Measurements from ENCODE around the gene FILIP1L. TPM values are rescaled to one million over a fixed set of nuclear protein-coding genes. Genes with fewer than 3 reads are reported as not detected.

Gene FILIP1L
- total and polyA plus RNA-seq, 2 of the 4 experiments (the other 2 are of a cell fraction), result 11.5 to 19.9 TPM

DNA sequence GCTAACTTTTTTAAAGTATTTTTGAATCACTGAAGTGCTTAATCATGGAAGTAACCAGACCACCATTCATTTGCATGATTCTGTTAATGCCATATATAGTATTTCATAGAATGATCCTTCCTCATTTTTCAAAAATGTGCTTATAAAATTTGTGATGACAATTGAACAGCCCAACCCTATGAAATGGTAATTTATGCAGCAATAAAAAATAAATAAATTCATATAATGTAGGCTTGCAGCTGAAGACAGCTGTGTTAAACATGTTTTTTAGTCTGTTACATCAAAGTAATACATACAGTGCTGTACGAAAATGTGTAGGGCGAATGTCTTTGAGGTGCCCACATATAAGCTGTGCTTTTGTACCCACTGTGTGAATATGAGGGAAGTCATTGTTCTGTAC is 131.7 kb downstream of the FILIP1L start:
- in situ Hi-C loops (cut with MboI; ENCODE audit: low sequenced_read_pairs) (no loop called here), intact Hi-C loops (cut with micrococcal nuclease) (no loop called here), dilution Hi-C loops (cut with HindIII; ENCODE audit: low sequenced_read_pairs, unreplicated experiment) (no loop called here)
- Histone ChIP-seq H2AK9ac (replicated peaks; ENCODE audit: low read depth, low read length, poor library complexity) (no peak overlapping the region), H2AFZ (replicated peaks; ENCODE audit: low read length, poor library complexity) (no peak overlapping the region), H2BK120ac (ENCODE audit: low read depth, low read length) (no peak overlapping the region), H4K8ac (ENCODE audit: low read depth in 2 of 2, low read length in 2 of 2) (no peak overlapping the region), H3K18ac (ENCODE audit: low read depth, low read length) (no peak overlapping the region), H4K20me1 (ENCODE audit: insufficient read depth, low read length) (no peaks in the 10 kb centered on the region), H3K4me3 (ENCODE audit: insufficient read depth, low read depth, low read length) (no peak overlapping the region), H4K5ac (ENCODE audit: low read depth, low read length) (no peak overlapping the region), H2BK20ac (ENCODE audit: low read depth, low read length) (no peak overlapping the region), H3K9me1 (ENCODE audit: insufficient read depth, low read length) (no peaks in the 10 kb centered on the region), H2BK15ac (ENCODE audit: low read depth, low read length) (no peak overlapping the region), H3K4ac (ENCODE audit: low read depth, low read length) (no peak overlapping the region), H3K56ac (ENCODE audit: extremely low read depth, insufficient read depth, low read length) (no peak overlapping the region), H3K9me3 (ENCODE audit: control insufficient read depth, insufficient read depth, low read length) (0 out of 2 replicates have a peak, but pooled peaks cover 2% of the 10 kb centered on the region), H3K36me3 (ENCODE audit: control insufficient read depth, insufficient read depth, low read length) (no peaks in the 10 kb centered on the region), H3K27me3 (ENCODE audit: control insufficient read depth, insufficient read depth, low read length) (no peaks in the 10 kb centered on the region), H3K9ac (ENCODE audit: low read depth, low read length) (no peak overlapping the region), H3K4me1 (ENCODE audit: control insufficient read depth, insufficient read depth, low read length) (0 out of 2 replicates have a peak, but pooled peaks cover 2% of the 10 kb centered on the region), H3K79me1 (ENCODE audit: low read depth in 1 of 2, low read length in 2 of 2) (no peaks in the 10 kb centered on the region), H2BK5ac (ENCODE audit: low read depth, low read length, poor library complexity, severe bottlenecking) (no peak overlapping the region), H3K27ac (ENCODE audit: insufficient read depth, low read length) (no peak overlapping the region), H2AK5ac (ENCODE audit: low read depth, low read length) (no peak overlapping the region), H3K4me2 (ENCODE audit: low read depth, low read length) (no peak overlapping the region), H3K23ac (ENCODE audit: low read depth, low read length) (no peak overlapping the region), H3K14ac (replicated peaks; ENCODE audit: low read depth, low read length) (no peak overlapping the region), H4K91ac (ENCODE audit: insufficient read depth, low read depth, low read length) (no peak overlapping the region)
- WGBS, 2 experiments (ENCODE audit: extremely low coverage in 2 of 2, insufficient read length in 1 of 2), result no CpG with 5 or more reads among the region's 2 CpGs
- no peak for TF ChIP-seq FOS (IDR thresholded peaks at IDR 0.05; ENCODE audit: low read depth, low read length)
- TF ChIP-seq, protein P1, sequence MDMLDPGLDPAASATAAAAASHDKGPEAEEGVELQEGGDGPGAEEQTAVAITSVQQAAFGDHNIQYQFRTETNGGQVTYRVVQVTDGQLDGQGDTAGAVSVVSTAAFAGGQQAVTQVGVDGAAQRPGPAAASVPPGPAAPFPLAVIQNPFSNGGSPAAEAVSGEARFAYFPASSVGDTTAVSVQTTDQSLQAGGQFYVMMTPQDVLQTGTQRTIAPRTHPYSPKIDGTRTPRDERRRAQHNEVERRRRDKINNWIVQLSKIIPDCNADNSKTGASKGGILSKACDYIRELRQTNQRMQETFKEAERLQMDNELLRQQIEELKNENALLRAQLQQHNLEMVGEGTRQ (IDR thresholded peaks at IDR 0.05; ENCODE audit: low read depth, low read length), result no peak
- no peak for TF ChIP-seq RCOR1 (IDR thresholded peaks at IDR 0.05; ENCODE audit: insufficient replicate concordance, low read length)
- no peak for TF ChIP-seq MAZ (IDR thresholded peaks at IDR 0.05; ENCODE audit: borderline replicate concordance, low read depth, low read length)
- no TSS peak for BruUV-seq (replicated peaks)
- ChIA-PET POLR2A (ENCODE audit: unreplicated experiment) (no interaction called here), CTCF (interaction anchor here (0.6 kb wide), 1 partner anchor 139 kb away, joined by 11 read pairs; no protein-coding TSS in a partner anchor)
- DNase-seq, result no peak
- no peak for ATAC-seq (ENCODE audit: low read depth)

Measured in IMR-90 (cell line).